Measurements from ENCODE around the gene CSNK2A1. TPM values are rescaled to one million over a fixed set of nuclear protein-coding genes. Genes with fewer than 3 reads are reported as not detected.

The CSNK2A1 gene
- total and polyA plus RNA-seq, 2 of the 8 experiments (the other 6 are each of a cell fraction or from before 2014, with no cell fraction given), result 117 to 260 TPM

GRCh38 chr20:556984-557383 lies 13.4 kb upstream of the CSNK2A1 start:
- H3K36me3 ChIP-seq (ENCODE audit: control insufficient read depth in 2 of 4, insufficient read depth in 4 of 4, low read length in 3 of 4), result no peaks in the 10 kb centered on the region
- H2BK5ac ChIP-seq (ENCODE audit: low read depth, low read length), result no peak overlapping the region
- H3K79me1 ChIP-seq (ENCODE audit: low read depth, low read length), result no peaks in the 10 kb centered on the region
- H2BK12ac ChIP-seq (ENCODE audit: low read depth, low read length), result no peak overlapping the region
- H2BK120ac ChIP-seq (replicated peaks; ENCODE audit: low read depth, low read length), result no peak overlapping the region
- H3K4me2 ChIP-seq (ENCODE audit: insufficient read depth in 1 of 2, low read depth in 2 of 2, low read length in 2 of 2), result no peak overlapping the region
- no peaks in the 10 kb centered on the region for H4K20me1 ChIP-seq (replicated peaks in 1 of 2; ENCODE audit: control insufficient read depth in 1 of 2, insufficient read depth in 2 of 2, low read length in 2 of 2)
- no peaks in the 10 kb centered on the region for H3K23me2 ChIP-seq (ENCODE audit: low read depth, low read length)
- no peaks in the 10 kb centered on the region for H3K9me3 ChIP-seq (ENCODE audit: insufficient read depth in 2 of 2, low read depth in 1 of 2, low read length in 1 of 2)
- H3K27me3 ChIP-seq (replicated peaks in 1 of 4; ENCODE audit: control insufficient read depth in 3 of 4, extremely low read depth in 1 of 4, insufficient read depth in 3 of 4, low read length in 3 of 4), result no peaks in the 10 kb centered on the region; a peak in 1 of 7 replicates
- no peak overlapping the region for H2BK20ac ChIP-seq (ENCODE audit: low read length)
- no peak overlapping the region for H2BK15ac ChIP-seq (ENCODE audit: low read length)
- DNase-seq (ENCODE audit: low read depth in 1 of 2, low spot score in 2 of 2) (no peak), FAIRE-seq (no peak)
- H3K27ac ChIP-seq (ENCODE audit: low read depth, low read length), result no peak overlapping the region
- ChIA-PET CTCF (ENCODE audit: partially characterized antibody) (interaction anchor here (0.8 to 1.9 kb wide), 6 partner anchors 21 to 212 kb away, joined by 3 to 6 read pairs (median 3); partner anchors contain the start of gene SLC52A3), POLR2A (ENCODE audit: partially characterized antibody) (interaction anchor here (2.2 kb wide), 1 partner anchor 13 kb away, joined by 9 read pairs; the partner anchor contains the start of gene CSNK2A1)
- no peak overlapping the region for H3K4ac ChIP-seq (replicated peaks; ENCODE audit: insufficient read length, low read depth, low read length)
- H3K4me3 ChIP-seq (ENCODE audit: extremely low read depth in 1 of 4, insufficient read depth in 2 of 4, low read depth in 3 of 4, low read length in 4 of 4), result no peak overlapping the region
- H4K8ac ChIP-seq (ENCODE audit: extremely low read depth, insufficient read depth, low read length), result no peak overlapping the region
- 100% methylated on average over 2 of the region's 2 CpGs; no CpG with 5 or more reads in 1 of the 2 experiments for WGBS, 2 experiments (ENCODE audit: extremely low coverage in 1 of 2, insufficient coverage in 1 of 2, insufficient read length in 1 of 2, insufficient replicate concordance in 2 of 2, low coverage in 1 of 2, low lambda C conversion rate in 2 of 2, missing lambda C conversion rate in 1 of 2)
- no peaks in the 10 kb centered on the region for H3K4me1 ChIP-seq (replicated peaks in 1 of 4; ENCODE audit: control insufficient read depth in 3 of 4, insufficient read depth in 4 of 4, low read length in 3 of 4)
- no peak overlapping the region for H3K14ac ChIP-seq (ENCODE audit: insufficient read length)
- no peak overlapping the region for H3K18ac ChIP-seq (ENCODE audit: extremely low read depth, low read length)
- no peak overlapping the region for H3K9ac ChIP-seq (replicated peaks in 1 of 4; ENCODE audit: extremely low read depth in 1 of 4, low read depth in 3 of 4, low read length in 3 of 4)
- no peak overlapping the region for H2AFZ ChIP-seq (ENCODE audit: low read length)
- H3K23ac ChIP-seq (ENCODE audit: insufficient read length), result no peak overlapping the region
- H3K79me2 ChIP-seq (ENCODE audit: control insufficient read depth in 1 of 2, insufficient read depth in 2 of 2, low read length in 2 of 2), result no peaks in the 10 kb centered on the region
- H4K91ac ChIP-seq (replicated peaks; ENCODE audit: insufficient read length, low read length), result no peak overlapping the region
- no peak overlapping the region for H4K5ac ChIP-seq (ENCODE audit: insufficient read length, low read depth, low read length)
- TF ChIP-seq NRF1 (IDR thresholded peaks at IDR 0.05; ENCODE audit: low read depth, low read length) (no peak), SP4 (IDR thresholded peaks at IDR 0.05; ENCODE audit: low read length) (no peak), HDAC2 (IDR thresholded peaks at IDR 0.05; ENCODE audit: borderline replicate concordance in 1 of 2, low read depth in 2 of 2, low read length in 2 of 2) (no peak), KDM4A (IDR thresholded peaks at IDR 0.05; ENCODE audit: low read depth, low read length, severe bottlenecking) (no peak), POU5F1 (IDR thresholded peaks at IDR 0.05; ENCODE audit: low read depth, low read length) (no peak), TBP (IDR thresholded peaks at IDR 0.05; ENCODE audit: low read depth, low read length) (no peak), SP2 (IDR thresholded peaks at IDR 0.05; ENCODE audit: low read length) (no peak), SIRT6 (IDR thresholded peaks at IDR 0.05; ENCODE audit: low read length) (no peak)
- H3K56ac ChIP-seq (replicated peaks; ENCODE audit: insufficient read length, low read depth, low read length), result no peak overlapping the region
- H2AK5ac ChIP-seq (ENCODE audit: low read depth, low read length), result no peak overlapping the region

All from H1 (cell line).